ENCODE results near the gene DOCK1.

The DOCK1 gene

GRCh38 chr10:127190427-127190826 is 285.2 kb downstream of the DOCK1 start:
- no peak for DNase-seq

GRCh38 chr10:127193125-127193524 is 287.9 kb downstream of the DOCK1 start:
- DNase-seq = no peak

GRCh38 chr10:127194111-127194510 is 288.9 kb downstream of the DOCK1 start:
- DNase-seq = no peak

GRCh38 chr10:127194599-127194998 is 289.4 kb downstream of the DOCK1 start:
- no peak for DNase-seq

GRCh38 chr10:127195041-127195506 is 289.8 kb downstream of the DOCK1 start:
- DNase-seq = no peak

- no peak for DNase-seq
Measured at GRCh38 chr10:127195571-127196281, 290.5 kb downstream of the DOCK1 start.

- no peak for DNase-seq
Measured at GRCh38 chr10:127196282-127197153, 291.3 kb downstream of the DOCK1 start, which contains the start of gene INSYN2A. Gene INSYN2A (minus strand): TSS chr10:127196591. CDS start chr10:127176395, 20,196 bp downstream.

- DNase-seq = no peak
Measured at GRCh38 chr10:127197154-127197432, 291.9 kb downstream of the DOCK1 start.

- no peak for DNase-seq
Measured at GRCh38 chr10:127198307-127198706, 293.1 kb downstream of the DOCK1 start.

GRCh38 chr10:127198721-127199120 is 293.5 kb downstream of the DOCK1 start:
- DNase-seq = no peak

GRCh38 chr10:127200646-127201045 is 295.4 kb downstream of the DOCK1 start:
- DNase-seq = no peak

GRCh38 chr10:127203067-127203466 is 297.8 kb downstream of the DOCK1 start:
- DNase-seq = no peak

GRCh38 chr10:127207081-127207480 is 301.9 kb downstream of the DOCK1 start:
- no peak for DNase-seq

- DNase-seq = no peak
Measured at GRCh38 chr10:127210936-127211466, 305.8 kb downstream of the DOCK1 start.

- DNase-seq = no peak
Measured at GRCh38 chr10:127215866-127216265, 310.6 kb downstream of the DOCK1 start.

GRCh38 chr10:127216274-127216673 is 311.0 kb downstream of the DOCK1 start:
- DNase-seq = no peak

GRCh38 chr10:127216786-127217185 is 311.6 kb downstream of the DOCK1 start:
- no peak for DNase-seq

GRCh38 chr10:127218658-127219057 is 313.4 kb downstream of the DOCK1 start:
- no peak for DNase-seq

GRCh38 chr10:127221281-127221680 is 316.1 kb downstream of the DOCK1 start:
- DNase-seq = no peak

- no peak for DNase-seq
Measured at GRCh38 chr10:127227027-127227426, 321.8 kb downstream of the DOCK1 start.

GRCh38 chr10:127227663-127228062 is 322.4 kb downstream of the DOCK1 start:
- DNase-seq = no peak

GRCh38 chr10:127228195-127228787 is 323.1 kb downstream of the DOCK1 start:
- no peak for DNase-seq

- no peak for DNase-seq
Measured at GRCh38 chr10:127234306-127234800, 329.1 kb downstream of the DOCK1 start.
